ENCODE results near the gene TP63.

- no peak for TF ChIP-seq ZFX (IDR thresholded peaks at IDR 0.05)
- no peak for TF ChIP-seq CTCF (conservative IDR thresholded peaks at IDR 0.05)
These were observed 44.1 kb upstream of the TP63 start for GRCh38 chr3:189586941-189587663.

Measured in C4-2B (cell line).